Neuronal stem cell (in vitro differentiated cells): ENCODE measurements around the gene LTBP1.

Experiments
- DNase-seq: peaks from one replicate; pipeline ENCODE4 v3.0.0-alpha.2; 2013; ENCODE audit warnings: low spot score
- H2AFZ ChIP-seq: one replicate; pipeline ENCODE4 v1.6.1; 2013; ENCODE audit warnings: mild to moderate bottlenecking, low read length, inconsistent platforms
- H2AK5ac ChIP-seq: 2 replicates; pipeline ENCODE4 v1.6.1; 2013; ENCODE audit warnings: low read depth, mild to moderate bottlenecking, inconsistent platforms, low read length, moderate library complexity, mixed read lengths
- H2BK120ac ChIP-seq: 2 replicates; pipeline ENCODE4 v1.6.1; 2013; ENCODE audit warnings: low read depth, mild to moderate bottlenecking, inconsistent platforms, low read length, moderate library complexity, mixed read lengths
- H2BK12ac ChIP-seq: one replicate; pipeline ENCODE4 v1.6.1; 2013; ENCODE audit warnings: low read length, inconsistent platforms
- H2BK15ac ChIP-seq: 2 replicates; pipeline ENCODE4 v1.6.1; 2013; ENCODE audit warnings: mild to moderate bottlenecking, low read length, inconsistent platforms, mixed read lengths
- H2BK5ac ChIP-seq: one replicate; pipeline ENCODE4 v1.6.1; 2013; ENCODE audit warnings: inconsistent platforms, mild to moderate bottlenecking, low read length, moderate library complexity
- H3K14ac ChIP-seq: one replicate; pipeline ENCODE4 v1.6.1; 2013; ENCODE audit warnings: low read length, inconsistent platforms
- H3K18ac ChIP-seq: 2 replicates; pipeline ENCODE4 v1.6.1; 2013; ENCODE audit warnings: low read length, inconsistent platforms
- H3K23ac ChIP-seq: 2 replicates; pipeline ENCODE4 v1.6.1; 2013; ENCODE audit warnings: low read depth, mild to moderate bottlenecking, mixed read lengths, low read length, inconsistent platforms; ENCODE audit not compliant: poor library complexity
- H3K27ac ChIP-seq: replicated peaks from 3 replicates; pipeline ENCODE4 v1.5.1; 2013; ENCODE audit warnings: low read length, inconsistent platforms
- H3K27me3 ChIP-seq, 3 experiments: 2 replicates each; pipeline ENCODE4 v1.6.1; 2013; ENCODE audit warnings: low read length in 3 of 3, mild to moderate bottlenecking in 2 of 3, inconsistent platforms in 1 of 3, low read depth in 1 of 3, mixed read lengths in 1 of 3, moderate library complexity in 1 of 3; ENCODE audit not compliant: control insufficient read depth in 3 of 3, insufficient read depth in 3 of 3
- H3K36me3 ChIP-seq, 2 donors: replicated peaks in 1 of 2; 2 replicates each; pipeline ENCODE4 v1.6.1; 2013; ENCODE audit warnings: low read length in 2 of 2; ENCODE audit not compliant: control insufficient read depth in 2 of 2, insufficient read depth in 2 of 2
- H3K4ac ChIP-seq: 2 replicates; pipeline ENCODE4 v1.6.1; 2013; ENCODE audit warnings: inconsistent platforms, mild to moderate bottlenecking, low read length, moderate library complexity
- H3K4me1 ChIP-seq, 2 donors: 1 replicate in 1 of 2; 2 replicates in 1 of 2; pipeline ENCODE4 v1.6.1; 2013; ENCODE audit warnings: low read length in 2 of 2, low read depth in 1 of 2; ENCODE audit not compliant: control insufficient read depth in 2 of 2, insufficient read depth in 1 of 2
- H3K4me2 ChIP-seq: one replicate; pipeline ENCODE4 v1.6.1; 2013; ENCODE audit warnings: mild to moderate bottlenecking, low read length, inconsistent platforms; ENCODE audit not compliant: insufficient read depth, poor library complexity, severe bottlenecking
- H3K4me3 ChIP-seq, 2 donors: 2 replicates each; pipeline ENCODE4 v1.5.1; 2013; ENCODE audit warnings: low read length in 2 of 2, mild to moderate bottlenecking in 2 of 2, inconsistent platforms in 1 of 2, moderate library complexity in 1 of 2
- H3K79me1 ChIP-seq: one replicate; pipeline ENCODE4 v1.6.1; 2013; ENCODE audit warnings: low read depth, mild to moderate bottlenecking, inconsistent platforms, low read length, moderate library complexity
- H3K9ac ChIP-seq: one replicate; pipeline ENCODE4 v1.6.1; 2013; ENCODE audit warnings: mild to moderate bottlenecking, low read depth, low read length, inconsistent platforms; ENCODE audit not compliant: poor library complexity
- H3K9me3 ChIP-seq, 2 donors: replicated peaks in 1 of 2; 2 replicates each; pipeline versions ENCODE3 to v1.6.1; 2013; ENCODE audit warnings: low read length in 2 of 2, mild to moderate bottlenecking in 2 of 2, inconsistent platforms in 1 of 2, low read depth in 1 of 2, mixed read lengths in 1 of 2, moderate library complexity in 1 of 2; ENCODE audit not compliant: control insufficient read depth in 2 of 2, insufficient read depth in 1 of 2
- H4K8ac ChIP-seq: one replicate; pipeline ENCODE4 v1.6.1; 2013; ENCODE audit warnings: low read depth, mild to moderate bottlenecking, inconsistent platforms, low read length, moderate library complexity
- H4K91ac ChIP-seq: one replicate; pipeline ENCODE4 v1.6.1; 2013; ENCODE audit warnings: low read length, low read depth, mild to moderate bottlenecking, inconsistent platforms; ENCODE audit not compliant: poor library complexity
- WGBS, 2 donors: extraction: QIAGEN DNeasy Blood & Tissue Kit; methylation state at CpG; one replicate each; pipeline ENCODE4 v1.1.7; 2013; ENCODE audit warnings: missing lambda C conversion rate in 2 of 2, mixed read lengths in 1 of 2; ENCODE audit not compliant: insufficient read length in 2 of 2, insufficient replicate concordance in 1 of 2; ENCODE audit errors: extremely low coverage in 2 of 2; 5-methylcytosine and 5-hydroxymethylcytosine counted together

Gene LTBP1

DNA sequence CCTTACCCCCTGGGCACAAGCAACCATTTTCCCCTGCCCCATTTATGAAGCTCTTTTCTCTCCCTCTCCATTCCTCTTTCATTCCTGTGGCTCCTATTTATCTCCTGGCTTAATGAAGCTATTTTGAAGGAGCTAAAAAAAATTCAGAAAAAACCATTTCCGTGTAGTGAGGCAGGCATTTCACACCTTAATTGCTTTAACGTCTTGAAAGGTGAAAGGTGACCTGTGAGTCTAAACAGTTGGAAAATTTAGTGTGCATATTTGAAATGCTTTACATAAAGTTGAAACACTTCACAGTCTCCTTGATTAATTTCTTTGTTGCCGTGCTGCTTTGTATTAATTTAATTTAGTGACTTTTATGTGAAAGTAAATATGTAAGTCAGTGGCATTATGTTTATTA is 83.6 kb downstream of the LTBP1 start:
- H3K4me3 ChIP-seq: no peak overlapping the region
- H2BK15ac ChIP-seq: no peak overlapping the region
- H2AK5ac ChIP-seq: no peak overlapping the region
- H2AFZ ChIP-seq: no peak overlapping the region
- no CpG with 5 or more reads among the region's 3 CpGs for WGBS, 2 donors
- no peak overlapping the region for H3K4me2 ChIP-seq
- no peak overlapping the region for H2BK120ac ChIP-seq
- peak; percentile 51 for DNase-seq
- H3K79me1 ChIP-seq: no peaks in the 10 kb centered on the region
- H3K27ac ChIP-seq: peak overlapping the region; percentile 69
- no peak overlapping the region for H4K91ac ChIP-seq
- H3K36me3 ChIP-seq: peaks cover 0 to 2% of the 10 kb centered on the region in 2 donors
- no peak overlapping the region for H2BK12ac ChIP-seq
- no peak overlapping the region for H3K14ac ChIP-seq
- H4K8ac ChIP-seq: no peak overlapping the region
- H3K9me3 ChIP-seq: peaks cover 0 to 2% of the 10 kb centered on the region in 2 donors
- H3K27me3 ChIP-seq: no peaks in the 10 kb centered on the region
- no peak overlapping the region for H2BK5ac ChIP-seq
- no peak overlapping the region for H3K23ac ChIP-seq
- H3K4me1 ChIP-seq: peaks cover 6 to 8% of the 10 kb centered on the region in 2 donors
- H3K18ac ChIP-seq: no peak overlapping the region
- H3K9ac ChIP-seq: no peak overlapping the region
- no peak overlapping the region for H3K4ac ChIP-seq

DNA sequence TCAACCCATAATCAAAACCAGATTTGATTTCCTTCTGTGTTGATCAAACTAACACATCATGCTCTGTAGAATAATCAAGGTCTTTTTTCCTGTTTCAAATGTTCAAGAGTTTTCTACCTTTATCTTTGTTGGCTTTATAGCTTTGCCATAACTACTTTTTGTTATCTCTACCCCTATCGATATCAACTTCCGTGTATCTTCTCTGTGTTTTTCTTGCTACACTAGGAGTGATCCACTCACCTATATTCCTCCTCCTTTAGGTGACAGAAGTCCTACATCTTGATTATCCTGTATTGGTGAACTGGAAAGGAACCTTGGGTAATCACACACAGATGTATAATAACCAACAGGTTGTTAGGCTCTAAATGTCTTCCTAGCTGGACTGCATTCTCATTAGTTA is 85.5 kb downstream of the LTBP1 start:
- Histone ChIP-seq H2BK5ac (no peak overlapping the region), H4K91ac (no peak overlapping the region), H3K36me3 (peaks cover 0 to 2% of the 10 kb centered on the region in 2 donors), H3K27ac (no peak overlapping the region), H3K9ac (no peak overlapping the region), H2BK12ac (no peak overlapping the region), H3K18ac (no peak overlapping the region), H3K14ac (no peak overlapping the region), H2BK15ac (no peak overlapping the region), H3K79me1 (no peaks in the 10 kb centered on the region), H3K27me3 (no peaks in the 10 kb centered on the region), H3K4ac (no peak overlapping the region), H3K23ac (no peak overlapping the region), H3K4me2 (no peak overlapping the region), H3K9me3 (peaks cover 0 to 2% of the 10 kb centered on the region in 2 donors), H2AFZ (no peak overlapping the region), H3K4me3 (no peak overlapping the region), H2BK120ac (no peak overlapping the region), H4K8ac (no peak overlapping the region), H2AK5ac (no peak overlapping the region), H3K4me1 (peaks cover 6 to 8% of the 10 kb centered on the region in 2 donors)
- DNase-seq: no peak
- no CpG with 5 or more reads among the region's 2 CpGs for WGBS, 2 donors

GRCh38 chr2:33033606-33034081 is 86.9 kb downstream of the LTBP1 start:
- Histone ChIP-seq H3K36me3 (no peaks in the 10 kb centered on the region), H3K9ac (no peak overlapping the region), H3K18ac (no peak overlapping the region), H2BK120ac (no peak overlapping the region), H3K4me3 (no peak overlapping the region), H4K8ac (no peak overlapping the region), H2BK12ac (no peak overlapping the region), H3K23ac (no peak overlapping the region), H3K4ac (no peak overlapping the region), H3K4me1 (peaks cover 6 to 10% of the 10 kb centered on the region in 2 donors), H3K27me3 (no peaks in the 10 kb centered on the region), H3K79me1 (no peaks in the 10 kb centered on the region), H2BK5ac (no peak overlapping the region), H3K9me3 (no peaks in the 10 kb centered on the region), H3K27ac (peak overlapping the region; percentile 24), H2AK5ac (no peak overlapping the region), H4K91ac (no peak overlapping the region), H2AFZ (peak overlapping the region; percentile 16), H2BK15ac (no peak overlapping the region), H3K14ac (no peak overlapping the region), H3K4me2 (no peak overlapping the region)
- peak; percentile 29 for DNase-seq
- WGBS, 2 donors: no CpG with 5 or more reads among the region's 7 CpGs

DNA sequence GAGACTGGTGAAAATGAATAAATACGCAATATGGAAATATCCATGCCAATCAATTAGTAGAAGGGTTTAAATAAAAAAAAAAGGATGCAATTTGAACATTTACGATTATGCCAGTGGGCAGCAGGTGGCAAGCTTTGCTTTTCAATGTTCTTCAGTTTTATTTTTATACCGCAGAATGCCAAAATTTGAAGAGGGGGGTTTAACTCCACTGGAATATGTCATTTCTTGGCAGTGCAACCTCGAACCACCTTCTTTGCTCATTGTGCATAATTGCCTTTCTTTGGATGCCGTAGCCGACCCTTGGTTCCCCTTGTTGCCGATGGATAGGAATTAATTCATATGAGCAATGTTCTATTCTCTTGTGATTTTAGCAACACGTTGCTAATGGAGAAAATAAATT is 88.0 kb downstream of the LTBP1 start:
- no peak overlapping the region for H3K9ac ChIP-seq
- no peak overlapping the region for H3K23ac ChIP-seq
- H3K4ac ChIP-seq: no peak overlapping the region
- no peak overlapping the region for H2BK120ac ChIP-seq
- no peaks in the 10 kb centered on the region for H3K79me1 ChIP-seq
- no peak overlapping the region for H4K8ac ChIP-seq
- H4K91ac ChIP-seq: no peak overlapping the region
- H3K27ac ChIP-seq: no peak overlapping the region
- no peak overlapping the region for H2AK5ac ChIP-seq
- H2BK12ac ChIP-seq: no peak overlapping the region
- no peak overlapping the region for H2BK5ac ChIP-seq
- H3K9me3 ChIP-seq: no peaks in the 10 kb centered on the region
- H3K18ac ChIP-seq: no peak overlapping the region
- H2AFZ ChIP-seq: no peak overlapping the region
- no peak overlapping the region for H2BK15ac ChIP-seq
- H3K4me2 ChIP-seq: no peak overlapping the region
- WGBS, 2 donors: no CpG with 5 or more reads among the region's 8 CpGs
- no peak overlapping the region for H3K4me3 ChIP-seq
- H3K14ac ChIP-seq: no peak overlapping the region
- no peaks in the 10 kb centered on the region for H3K27me3 ChIP-seq
- H3K36me3 ChIP-seq: no peaks in the 10 kb centered on the region
- DNase-seq: no peak
- peaks cover 6 to 10% of the 10 kb centered on the region in 2 donors for H3K4me1 ChIP-seq
